Effector memory CD8-positive, alpha-beta T cell (primary cell): ENCODE results near the gene KCNQ5.

Experiments
- ATAC-seq: fragments of 150-1000 bp; cut with Tn5 transposase; replicated peaks from 2 replicates; pipeline ENCODE4 v1.10.0; 2021; ENCODE audit warnings: mild to moderate bottlenecking, moderate library complexity
- DNase-seq, 3 experiments: peaks; one replicate each; pipeline ENCODE4 v3.0.0; 2021
- H3K27ac Mint-ChIP-seq, 2 donors: one replicate each; pipeline ENCODE4 v1.8.0; 2022; ENCODE audit warnings: mild to moderate bottlenecking in 2 of 2, mixed read lengths in 2 of 2, moderate library complexity in 2 of 2
- H3K27me3 Mint-ChIP-seq, 2 donors: one replicate each; pipeline ENCODE4 v1.8.0; 2022; ENCODE audit warnings: mixed read lengths in 2 of 2
- H3K36me3 Mint-ChIP-seq: one replicate; pipeline ENCODE4 v1.8.0; 2022; ENCODE audit warnings: mild to moderate bottlenecking, moderate library complexity, mixed read lengths; ENCODE audit not compliant: insufficient read depth
- H3K4me1 Mint-ChIP-seq, 2 donors: one replicate each; pipeline ENCODE4 v1.8.0; 2022; ENCODE audit warnings: low read depth in 2 of 2, mixed read lengths in 2 of 2
- H3K4me3 Mint-ChIP-seq, 2 donors: one replicate each; pipeline ENCODE4 v1.8.0; 2022; ENCODE audit warnings: mild to moderate bottlenecking in 2 of 2, mixed read lengths in 2 of 2, moderate library complexity in 2 of 2
- H3K9me3 Mint-ChIP-seq, 2 donors: one replicate each; pipeline ENCODE4 v1.8.0; 2022; ENCODE audit warnings: mixed read lengths in 2 of 2

KCNQ5 gene

GRCh38 chr6:72712910-72713309 is 91.0 kb downstream of the KCNQ5 start:
- H3K4me1 Mint-ChIP-seq, result no peaks in the 10 kb centered on the region
- H3K36me3 Mint-ChIP-seq, result no peaks in the 10 kb centered on the region
- peaks cover 0 to 13% of the 10 kb centered on the region in 2 donors for H3K9me3 Mint-ChIP-seq
- ATAC-seq, result no peak
- no peak overlapping the region for H3K27ac Mint-ChIP-seq
- DNase-seq, result no peak
- H3K27me3 Mint-ChIP-seq, result no peaks in the 10 kb centered on the region
- H3K4me3 Mint-ChIP-seq, result no peak overlapping the region

GRCh38 chr6:72715119-72715518 is 93.3 kb downstream of the KCNQ5 start:
- H3K27me3 Mint-ChIP-seq, result no peaks in the 10 kb centered on the region
- H3K36me3 Mint-ChIP-seq, result no peaks in the 10 kb centered on the region
- H3K27ac Mint-ChIP-seq, result no peak overlapping the region
- no peak for ATAC-seq
- peaks cover 0 to 6% of the 10 kb centered on the region in 2 donors for H3K9me3 Mint-ChIP-seq
- peaks cover 0 to 4% of the 10 kb centered on the region in 2 donors for H3K4me1 Mint-ChIP-seq
- H3K4me3 Mint-ChIP-seq, result no peak overlapping the region
- DNase-seq, result no peak

- H3K27ac Mint-ChIP-seq, result no peak overlapping the region
- H3K9me3 Mint-ChIP-seq, result no peaks in the 10 kb centered on the region
- ATAC-seq (no peak), DNase-seq (no peak)
- H3K4me3 Mint-ChIP-seq, result no peak overlapping the region
- H3K27me3 Mint-ChIP-seq, result no peaks in the 10 kb centered on the region
- peaks cover 0 to 4% of the 10 kb centered on the region in 2 donors for H3K4me1 Mint-ChIP-seq
- no peaks in the 10 kb centered on the region for H3K36me3 Mint-ChIP-seq
Observed at GRCh38 chr6:72716916-72717315, 95.1 kb downstream of the KCNQ5 start.

GRCh38 chr6:72720464-72720863 is 98.6 kb downstream of the KCNQ5 start:
- Mint-ChIP-seq H3K27me3 (no peaks in the 10 kb centered on the region), H3K4me1 (peaks cover 0 to 4% of the 10 kb centered on the region in 2 donors), H3K27ac (no peak overlapping the region), H3K4me3 (no peak overlapping the region), H3K36me3 (no peaks in the 10 kb centered on the region), H3K9me3 (no peaks in the 10 kb centered on the region)
- ATAC-seq, result no peak
- no peak for DNase-seq

- H3K9me3 Mint-ChIP-seq, result no peaks in the 10 kb centered on the region
- no peaks in the 10 kb centered on the region for H3K27me3 Mint-ChIP-seq
- DNase-seq, result no peak
- H3K4me3 Mint-ChIP-seq, result no peak overlapping the region
- H3K27ac Mint-ChIP-seq, result no peak overlapping the region
- ATAC-seq, result no peak
- no peaks in the 10 kb centered on the region for H3K36me3 Mint-ChIP-seq
- H3K4me1 Mint-ChIP-seq, result peaks cover 0 to 4% of the 10 kb centered on the region in 2 donors
Observed at GRCh38 chr6:72721346-72721745, 99.5 kb downstream of the KCNQ5 start.

- no peaks in the 10 kb centered on the region for H3K27me3 Mint-ChIP-seq
- ATAC-seq, result no peak
- DNase-seq, result no peak
- no peaks in the 10 kb centered on the region for H3K9me3 Mint-ChIP-seq
- H3K4me3 Mint-ChIP-seq, result no peak overlapping the region
- H3K36me3 Mint-ChIP-seq, result no peaks in the 10 kb centered on the region
- peaks cover 0 to 4% of the 10 kb centered on the region in 2 donors for H3K4me1 Mint-ChIP-seq
- no peak overlapping the region for H3K27ac Mint-ChIP-seq
Observed at GRCh38 chr6:72724545-72724944, 102.7 kb downstream of the KCNQ5 start.

- ATAC-seq, result no peak
Observed at GRCh38 chr6:72728706-72729343, 107.0 kb downstream of the KCNQ5 start.

GRCh38 chr6:72733045-72733444 is 111.2 kb downstream of the KCNQ5 start:
- Mint-ChIP-seq H3K27me3 (no peaks in the 10 kb centered on the region), H3K4me1 (peaks cover 0 to 4% of the 10 kb centered on the region in 2 donors), H3K4me3 (no peak overlapping the region), H3K36me3 (no peaks in the 10 kb centered on the region), H3K9me3 (no peaks in the 10 kb centered on the region), H3K27ac (no peak overlapping the region)
- DNase-seq (no peak), ATAC-seq (no peak)

More at GRCh38 chr6:72728706-72729343, 107.0 kb downstream of the KCNQ5 start:
- DNase-seq, result no peak
- H3K36me3 Mint-ChIP-seq, result no peaks in the 10 kb centered on the region
- H3K4me3 Mint-ChIP-seq, result no peak overlapping the region
- no peaks in the 10 kb centered on the region for H3K27me3 Mint-ChIP-seq
- H3K27ac Mint-ChIP-seq, result no peak overlapping the region
- no peaks in the 10 kb centered on the region for H3K9me3 Mint-ChIP-seq
- H3K4me1 Mint-ChIP-seq, result no peaks in the 10 kb centered on the region

GRCh38 chr6:72738091-72738490 is 116.2 kb downstream of the KCNQ5 start:
- DNase-seq (no peak), ATAC-seq (no peak)
- H3K36me3 Mint-ChIP-seq, result no peaks in the 10 kb centered on the region
- H3K9me3 Mint-ChIP-seq, result no peaks in the 10 kb centered on the region
- H3K27ac Mint-ChIP-seq, result no peak overlapping the region
- no peak overlapping the region for H3K4me3 Mint-ChIP-seq
- H3K27me3 Mint-ChIP-seq, result no peaks in the 10 kb centered on the region
- peaks cover 21 to 31% of the 10 kb centered on the region in 2 donors for H3K4me1 Mint-ChIP-seq

GRCh38 chr6:72739368-72739779 is 117.5 kb downstream of the KCNQ5 start:
- H3K27ac Mint-ChIP-seq, result peak overlapping the region in 1 of 2 donors; percentile 74
- H3K4me1 Mint-ChIP-seq, result peaks cover 21 to 31% of the 10 kb centered on the region in 2 donors
- ATAC-seq, result no peak
- no peaks in the 10 kb centered on the region for H3K27me3 Mint-ChIP-seq
- no peaks in the 10 kb centered on the region for H3K9me3 Mint-ChIP-seq
- no peak for DNase-seq
- no peaks in the 10 kb centered on the region for H3K36me3 Mint-ChIP-seq
- no peak overlapping the region for H3K4me3 Mint-ChIP-seq

- H3K27me3 Mint-ChIP-seq, result no peaks in the 10 kb centered on the region
- H3K4me1 Mint-ChIP-seq, result peaks cover 21 to 31% of the 10 kb centered on the region in 2 donors
- H3K36me3 Mint-ChIP-seq, result no peaks in the 10 kb centered on the region
- DNase-seq, result no peak
- no peak overlapping the region for H3K4me3 Mint-ChIP-seq
- ATAC-seq, result no peak
- no peaks in the 10 kb centered on the region for H3K9me3 Mint-ChIP-seq
- peak overlapping the region in 1 of 2 donors; percentile 25 for H3K27ac Mint-ChIP-seq
Observed at GRCh38 chr6:72740135-72740534, 118.3 kb downstream of the KCNQ5 start.

- Mint-ChIP-seq H3K9me3 (no peaks in the 10 kb centered on the region), H3K4me3 (peak overlapping the region in 1 of 2 donors; percentile 8), H3K27me3 (no peaks in the 10 kb centered on the region), H3K36me3 (no peaks in the 10 kb centered on the region), H3K27ac (no peak overlapping the region), H3K4me1 (peaks cover 21 to 31% of the 10 kb centered on the region in 2 donors)
- ATAC-seq (no peak), DNase-seq (no peak)
Observed at GRCh38 chr6:72741083-72741482, 119.2 kb downstream of the KCNQ5 start.

- H3K4me3 Mint-ChIP-seq, result no peak overlapping the region
- no peaks in the 10 kb centered on the region for H3K9me3 Mint-ChIP-seq
- no peaks in the 10 kb centered on the region for H3K36me3 Mint-ChIP-seq
- no peaks in the 10 kb centered on the region for H3K27me3 Mint-ChIP-seq
- H3K27ac Mint-ChIP-seq, result no peak overlapping the region
- peaks cover 21 to 31% of the 10 kb centered on the region in 2 donors for H3K4me1 Mint-ChIP-seq
- DNase-seq (no peak), ATAC-seq (no peak)
Observed at GRCh38 chr6:72742001-72742673, 120.3 kb downstream of the KCNQ5 start.

GRCh38 chr6:72746276-72746675 is 124.4 kb downstream of the KCNQ5 start:
- no peak overlapping the region for H3K4me3 Mint-ChIP-seq
- DNase-seq (no peak), ATAC-seq (no peak)
- H3K36me3 Mint-ChIP-seq, result no peaks in the 10 kb centered on the region
- H3K9me3 Mint-ChIP-seq, result no peaks in the 10 kb centered on the region
- peaks cover under 1 to 3% of the 10 kb centered on the region in 2 donors for H3K4me1 Mint-ChIP-seq
- no peaks in the 10 kb centered on the region for H3K27me3 Mint-ChIP-seq
- no peak overlapping the region for H3K27ac Mint-ChIP-seq
